IPS-18c (cell line): Measurements from ENCODE around the gene SND1.

Experiments used
- H3K4me3 ChIP-seq: 2 replicates; pipeline ENCODE4 v1.7.0; 2013; ENCODE audit warnings: low read depth, mild to moderate bottlenecking, low read length, moderate library complexity; ENCODE audit not compliant: insufficient read depth
- H3K9me3 ChIP-seq: one replicate; pipeline ENCODE4 v1.6.1; 2013; ENCODE audit warnings: mild to moderate bottlenecking, low read length, moderate library complexity; ENCODE audit not compliant: control insufficient read depth, insufficient read depth

Gene SND1

DNA sequence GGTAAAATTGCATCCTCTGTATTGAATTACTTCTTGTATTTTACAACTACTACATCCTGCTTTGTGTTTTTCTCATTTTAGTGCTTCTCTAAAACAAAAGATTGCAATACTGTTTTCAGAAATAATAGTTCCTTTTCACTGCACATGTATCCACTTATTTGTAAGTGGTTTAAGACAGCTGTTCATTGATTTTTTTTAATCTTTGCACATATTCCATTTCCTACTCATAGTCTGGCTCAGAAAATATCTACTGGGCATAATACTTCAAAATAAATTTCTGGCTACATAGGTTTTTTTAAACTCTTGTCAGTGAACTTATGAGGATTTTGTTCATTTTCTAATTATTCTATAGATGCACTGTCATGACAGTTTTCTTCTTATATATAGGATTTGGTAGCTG lies 54.8 kb downstream of the SND1 start:
- no peaks in the 10 kb centered on the region for H3K9me3 ChIP-seq
- no peak overlapping the region for H3K4me3 ChIP-seq

DNA sequence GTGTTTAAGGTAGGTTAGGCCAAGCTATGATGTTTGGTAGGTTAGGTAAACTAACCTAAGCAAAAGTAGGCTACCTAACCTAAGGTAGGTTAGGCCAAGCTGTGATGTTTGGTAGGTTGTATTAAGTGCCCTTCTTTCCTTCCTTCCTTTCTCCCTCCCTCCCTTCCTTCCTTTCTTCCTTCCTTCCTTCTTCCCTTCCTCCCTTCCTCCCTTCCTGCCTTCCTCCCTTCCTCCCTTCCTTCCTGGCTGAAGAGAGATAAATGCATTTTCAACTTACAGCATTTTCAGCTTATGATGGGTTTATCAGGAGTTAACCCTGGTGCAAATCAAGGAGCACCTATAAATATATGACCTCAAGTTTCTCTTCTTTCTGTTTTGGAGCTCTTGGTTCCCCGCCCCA lies 56.2 kb downstream of the SND1 start:
- no peak overlapping the region for H3K4me3 ChIP-seq
- H3K9me3 ChIP-seq = no peaks in the 10 kb centered on the region

GRCh38 chr7:127708788-127709187 lies 56.8 kb downstream of the SND1 start:
- Histone ChIP-seq H3K9me3 (no peaks in the 10 kb centered on the region), H3K4me3 (no peak overlapping the region)

- Histone ChIP-seq H3K9me3 (no peaks in the 10 kb centered on the region), H3K4me3 (no peak overlapping the region)
Measured at GRCh38 chr7:127710635-127711034, 58.6 kb downstream of the SND1 start.

GRCh38 chr7:127711872-127712271 lies 59.9 kb downstream of the SND1 start:
- no peak overlapping the region for H3K4me3 ChIP-seq
- H3K9me3 ChIP-seq = no peaks in the 10 kb centered on the region

GRCh38 chr7:127713006-127713405 lies 61.0 kb downstream of the SND1 start:
- Histone ChIP-seq H3K4me3 (no peak overlapping the region), H3K9me3 (no peaks in the 10 kb centered on the region)

DNA sequence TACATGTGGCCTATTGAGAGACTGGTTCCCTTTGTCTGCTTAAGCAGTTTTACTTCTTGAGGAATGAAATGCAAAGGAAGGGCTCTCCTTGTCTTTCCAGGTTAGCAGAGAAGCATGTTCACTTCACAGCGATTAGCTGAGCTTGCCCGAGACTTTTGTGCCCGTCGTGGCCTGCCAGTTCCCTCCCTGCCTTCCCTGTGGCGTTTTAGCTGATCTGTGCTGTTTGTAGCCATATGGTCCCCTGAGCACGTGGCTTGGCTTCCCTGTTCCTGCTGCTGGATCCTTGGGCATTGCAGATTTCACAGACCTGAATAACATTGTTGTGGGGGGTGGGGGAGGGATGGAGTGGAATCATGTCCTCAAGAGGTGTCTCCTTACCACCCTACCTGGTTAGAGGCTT lies 61.8 kb downstream of the SND1 start:
- H3K9me3 ChIP-seq = no peaks in the 10 kb centered on the region

GRCh38 chr7:127715272-127715671 lies 63.3 kb downstream of the SND1 start:
- H3K9me3 ChIP-seq = no peaks in the 10 kb centered on the region
- H3K4me3 ChIP-seq = no peak overlapping the region

More for the DNA sequence above, 61.8 kb downstream of the SND1 start:
- no peak overlapping the region for H3K4me3 ChIP-seq

DNA sequence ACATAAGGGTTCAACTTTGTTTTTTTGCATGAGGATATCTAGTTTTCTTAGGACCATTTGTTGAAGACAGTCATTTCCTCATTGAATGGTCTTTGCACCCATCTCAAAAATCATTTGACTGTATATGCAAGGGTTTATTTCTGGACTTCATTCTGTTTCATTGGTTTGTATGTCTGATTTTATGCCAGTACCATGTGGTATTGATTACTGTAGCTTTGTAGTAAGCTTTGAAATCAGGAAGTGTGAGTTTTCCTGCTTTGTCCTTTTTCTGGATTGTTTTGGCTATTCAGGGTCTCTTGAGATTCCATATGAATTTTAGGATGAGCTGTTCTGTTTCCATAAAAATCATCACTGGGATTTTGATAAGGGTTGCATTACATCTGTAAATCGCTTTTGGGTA lies 63.9 kb downstream of the SND1 start:
- Histone ChIP-seq H3K4me3 (no peak overlapping the region), H3K9me3 (no peaks in the 10 kb centered on the region)

- H3K4me3 ChIP-seq = no peak overlapping the region
- H3K9me3 ChIP-seq = no peaks in the 10 kb centered on the region
Measured at GRCh38 chr7:127717502-127718339, 65.7 kb downstream of the SND1 start.

DNA sequence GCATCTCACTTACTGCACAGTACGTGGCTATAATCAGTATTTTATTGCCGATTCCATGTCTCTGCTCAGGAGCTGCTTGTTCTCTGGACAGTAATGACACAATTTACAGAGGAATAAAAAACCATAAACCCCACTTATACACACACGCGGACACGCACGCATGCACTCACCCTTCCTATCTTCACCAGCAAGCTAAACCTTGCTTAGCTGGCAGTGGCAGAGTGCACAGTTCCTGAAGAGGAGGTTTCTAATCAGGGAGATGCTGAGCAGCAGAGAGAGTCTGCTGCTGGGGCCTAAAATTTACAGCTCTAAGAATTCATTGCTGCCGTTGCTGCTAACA lies 66.3 kb downstream of the SND1 start:
- no peaks in the 10 kb centered on the region for H3K9me3 ChIP-seq
- H3K4me3 ChIP-seq = no peak overlapping the region

DNA sequence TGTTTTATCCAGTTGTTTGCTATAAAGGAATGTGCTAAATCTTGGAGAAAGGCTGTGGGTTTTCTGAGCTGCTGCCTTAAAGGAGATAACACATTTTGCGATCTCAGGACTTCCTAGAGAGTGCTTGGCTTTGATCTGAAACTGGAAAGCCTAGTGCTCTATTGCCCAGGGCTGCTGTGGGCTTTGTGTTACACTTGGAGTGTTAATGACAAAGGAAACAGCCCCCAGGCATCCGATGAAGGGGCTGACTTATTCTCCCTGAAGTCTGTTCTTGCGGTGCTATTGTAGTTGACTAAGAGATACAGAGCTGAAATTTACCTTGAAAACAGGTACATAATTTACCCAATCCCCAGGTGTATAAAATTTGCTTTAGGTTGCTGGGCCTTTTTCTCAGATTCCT lies 74.5 kb downstream of the SND1 start:
- H3K4me3 ChIP-seq = no peak overlapping the region
- no peaks in the 10 kb centered on the region for H3K9me3 ChIP-seq

- Histone ChIP-seq H3K4me3 (no peak overlapping the region), H3K9me3 (no peaks in the 10 kb centered on the region)
Measured at GRCh38 chr7:127730658-127731276, 78.8 kb downstream of the SND1 start.

DNA sequence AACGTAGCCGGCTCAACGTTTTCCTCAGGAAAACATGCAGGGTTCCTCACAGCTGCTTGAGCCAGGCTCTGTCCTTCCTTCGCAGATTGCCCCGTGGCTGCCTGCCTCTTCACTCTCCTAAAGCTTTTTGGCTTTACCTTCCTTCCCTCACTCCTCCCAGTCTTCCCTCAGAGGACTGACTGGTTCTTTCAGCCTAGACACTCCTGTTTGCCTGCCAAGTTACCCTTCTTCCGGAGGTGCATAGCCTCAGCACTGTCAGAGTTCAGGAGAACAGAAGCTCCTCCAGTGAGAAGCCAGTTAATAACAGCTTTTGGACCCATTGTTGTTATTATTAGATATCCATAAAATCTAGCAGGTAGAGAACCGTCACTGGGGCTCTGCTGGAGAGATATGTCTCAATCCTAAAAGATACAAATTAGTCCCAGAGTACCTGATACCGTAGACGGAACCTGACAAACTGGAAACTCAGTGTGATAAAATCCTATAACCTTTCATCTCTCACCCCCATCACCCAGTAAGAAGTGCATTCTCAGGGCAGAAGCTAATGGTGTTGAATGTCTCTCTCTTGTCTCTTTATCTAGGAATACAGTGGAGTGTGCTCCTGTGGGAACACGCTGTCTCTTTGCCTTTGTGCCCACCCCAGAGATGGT lies 79.6 kb downstream of the SND1 start:
- Histone ChIP-seq H3K4me3 (no peak overlapping the region), H3K9me3 (no peaks in the 10 kb centered on the region)

DNA sequence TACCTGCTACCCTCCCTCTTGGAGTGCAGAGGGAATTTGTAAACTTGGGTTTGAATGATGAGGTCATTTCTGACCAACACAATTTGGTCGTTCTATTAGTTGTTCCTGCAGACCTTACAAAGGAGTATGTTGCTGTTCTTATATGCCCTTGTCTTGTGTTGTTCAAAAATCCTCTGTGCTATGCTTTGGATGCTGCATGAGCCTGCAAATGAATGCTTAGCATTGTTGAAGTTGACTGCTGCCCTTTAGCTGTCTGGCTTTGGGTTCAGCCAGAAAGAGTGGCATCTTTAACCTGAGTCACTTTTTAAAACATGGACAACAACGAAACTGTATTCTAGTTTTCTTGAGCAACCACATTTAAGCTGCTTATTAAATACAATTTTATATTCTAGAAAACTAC lies 80.3 kb downstream of the SND1 start:
- no peaks in the 10 kb centered on the region for H3K9me3 ChIP-seq
- H3K4me3 ChIP-seq = no peak overlapping the region

DNA sequence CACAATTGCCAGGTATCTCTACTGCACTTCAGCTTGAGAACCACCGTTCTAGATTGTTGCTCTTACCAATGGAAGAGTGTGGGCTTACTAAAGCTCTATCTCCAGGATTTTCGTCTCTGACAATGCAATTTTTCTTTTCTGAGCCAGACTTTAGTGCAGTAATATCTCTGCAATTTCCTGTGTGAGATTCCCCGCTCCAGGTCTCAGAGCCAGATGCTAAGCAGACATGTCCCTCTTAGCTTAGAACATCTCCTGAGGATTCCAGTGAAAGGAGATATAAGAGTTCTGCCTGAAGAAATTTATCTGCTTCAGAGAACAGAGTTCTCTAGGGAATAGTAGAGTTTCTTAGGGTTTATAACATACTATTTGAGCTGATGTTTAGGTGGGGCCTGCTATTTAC lies 82.0 kb downstream of the SND1 start:
- Histone ChIP-seq H3K9me3 (no peaks in the 10 kb centered on the region), H3K4me3 (no peak overlapping the region)

- Histone ChIP-seq H3K4me3 (no peak overlapping the region), H3K9me3 (no peaks in the 10 kb centered on the region)
Measured at GRCh38 chr7:127736511-127736910, 84.5 kb downstream of the SND1 start.

GRCh38 chr7:127738859-127739258 lies 86.9 kb downstream of the SND1 start:
- H3K4me3 ChIP-seq = no peak overlapping the region
- no peaks in the 10 kb centered on the region for H3K9me3 ChIP-seq
